Testis (tissue), 3 donors: ENCODE data around the gene LDLRAD4. TPM values are rescaled to one million over a fixed set of nuclear protein-coding genes. Genes with fewer than 3 reads are reported as not detected.

Experiments
- DNase-seq: peaks from one replicate; pipeline ENCODE4 v3.0.0-alpha.2; 2019
- H3K27ac ChIP-seq, 2 donors: fragments of 200-600 bp; sonication (generic); one replicate each; pipeline ENCODE4 v1.5.1; 2019
- H3K27me3 ChIP-seq: fragments of 200-600 bp; sonication (generic); one replicate; pipeline ENCODE4 v1.5.1; 2019
- H3K36me3 ChIP-seq: fragments of 200-600 bp; sonication (generic); one replicate; pipeline ENCODE4 v1.5.1; 2017; ENCODE audit warnings: low read depth; ENCODE audit errors: missing control alignments
- H3K4me1 ChIP-seq: fragments of 200-600 bp; sonication (generic); one replicate; pipeline ENCODE4 v1.5.1; 2019
- H3K4me3 ChIP-seq, 2 donors: fragments of 200-600 bp; sonication (generic); one replicate each; pipeline ENCODE4 v1.5.1; 2017 to 2019
- H3K9me3 ChIP-seq: fragments of 200-600 bp; sonication (generic); one replicate; pipeline ENCODE4 v1.5.1; 2017
- CTCF ChIP-seq, 3 experiments: fragments of 450-650 bp in 2 of 3; fragments of 200-600 bp in 1 of 3; sonication (generic) in 1 of 3; IDR thresholded peaks; one replicate each; pipeline ENCODE4 v1.5.1; 2016 to 2019; ENCODE audit warnings: antibody characterized with exemption in 3 of 3, mild to moderate bottlenecking in 2 of 3, moderate library complexity in 1 of 3
- POLR2A ChIP-seq: fragments of 450-650 bp; IDR thresholded peaks from one replicate; pipeline ENCODE4 v1.6.1; 2017; ENCODE audit warnings: antibody characterized with exemption, mild to moderate bottlenecking, moderate library complexity
- WGBS, 2 donors: methylation state at CpG; one replicate each; pipeline ENCODE4 v1.1.5; 2018; 5-methylcytosine and 5-hydroxymethylcytosine counted together
- intact Hi-C: fragments of 100-400 bp; cut with DNase I; formaldehyde crosslinking; loops from one replicate; pipeline ENCODE4 v1.15.1; 2023; ENCODE audit warnings: low total_unique reads
- polyA plus RNA-seq: library from polyadenylated mRNA; stranded (reverse); fragments of 350-450 nt; fragmentation: Illumina TruSeq; extraction: RNeasy Lipid Tissue Mini Kit (QIAGEN cat#74804); gene quantifications from one replicate; pipeline ENCODE4 v1.2.3, GENCODE V29; 2014; ENCODE audit warnings: low read depth, low replicate concordance; ENCODE audit not compliant: insufficient read depth
- total RNA-seq, 2 donors: library from RNA; depleted of rRNA; stranded (reverse); fragments of >200 nt; gene quantifications; one replicate each; pipeline ENCODE4 v1.2.3, GENCODE V29; 2016

The LDLRAD4 gene
- total and polyA plus RNA-seq, 3 donors from 2014 or later: 22.0 to 42.2 (median 25.9) TPM

- TF ChIP-seq CTCF (IDR thresholded peaks at IDR 0.05): no peak
- no peak for TF ChIP-seq POLR2A
- intact Hi-C loops: no loop called here
- Histone ChIP-seq H3K4me1 (no peaks in the 10 kb centered on the region), H3K27me3 (no peaks in the 10 kb centered on the region), H3K36me3 (no peaks in the 10 kb centered on the region), H3K27ac (no peak overlapping the region), H3K4me3 (no peak overlapping the region), H3K9me3 (no peaks in the 10 kb centered on the region)
- WGBS, 2 donors: 87 to 92% methylated on average over 9 to 10 of the region's 10 CpGs
- DNase-seq: no peak
Measured at GRCh38 chr18:13638719-13639595, 420.4 kb downstream of the LDLRAD4 start.

GRCh38 chr18:13640266-13640860 lies 421.8 kb downstream of the LDLRAD4 start:
- TF ChIP-seq CTCF (IDR thresholded peaks at IDR 0.05) (no peak), POLR2A (no peak)
- no peak overlapping the region for H3K4me3 ChIP-seq
- DNase-seq: no peak
- 65 to 75% methylated on average over 10 of the region's 10 CpGs for WGBS, 2 donors
- H3K27me3 ChIP-seq: no peaks in the 10 kb centered on the region
- no peaks in the 10 kb centered on the region for H3K9me3 ChIP-seq
- no peak overlapping the region for H3K27ac ChIP-seq
- intact Hi-C loops: no loop called here
- no peaks in the 10 kb centered on the region for H3K36me3 ChIP-seq
- H3K4me1 ChIP-seq: no peaks in the 10 kb centered on the region

- Histone ChIP-seq H3K4me3 (peak overlapping the region; percentile 39 to 46), H3K27me3 (no peaks in the 10 kb centered on the region), H3K4me1 (no peaks in the 10 kb centered on the region), H3K27ac (peak overlapping the region in 1 of 2 donors; percentile 42), H3K36me3 (no peaks in the 10 kb centered on the region), H3K9me3 (no peaks in the 10 kb centered on the region)
- intact Hi-C loops: no loop called here
- TF ChIP-seq POLR2A: no peak
- DNase-seq: peak; percentile 23
- WGBS, 2 donors: 24 to 46% methylated on average over 17 to 66 of the region's 84 CpGs
Measured at GRCh38 chr18:13641551-13642439, 423.2 kb downstream of the LDLRAD4 start.

- H3K4me1 ChIP-seq: no peaks in the 10 kb centered on the region
- H3K4me3 ChIP-seq: peak overlapping the region; percentile 39 to 46
- intact Hi-C loops: no loop called here
- H3K27ac ChIP-seq: no peak overlapping the region
- no peak for TF ChIP-seq POLR2A
- no peak for TF ChIP-seq CTCF (IDR thresholded peaks at IDR 0.05)
- H3K9me3 ChIP-seq: no peaks in the 10 kb centered on the region
- WGBS, 2 donors: 63 to 87% methylated on average over 14 to 15 of the region's 15 CpGs
- H3K27me3 ChIP-seq: no peaks in the 10 kb centered on the region
- DNase-seq: no peak
- no peaks in the 10 kb centered on the region for H3K36me3 ChIP-seq
Measured at GRCh38 chr18:13642440-13642827, 423.9 kb downstream of the LDLRAD4 start.
